Spleen (tissue), 11 donors: ENCODE measurements around the gene CSMD2. TPM values are rescaled to one million over a fixed set of nuclear protein-coding genes. Genes with fewer than 3 reads are reported as not detected.

ENCODE experiments used
- DNase-seq: peaks from one replicate; pipeline ENCODE4 v3.0.0-alpha.2; 2020
- H3K27ac ChIP-seq, 8 donors: fragments of 200-600 bp; sonication (generic) in 7 of 8; 1 replicate in 4 of 8; 2 replicates in 4 of 8; pipeline versions ENCODE4 v1.5.0 to v1.8.0; 2016 to 2021; ENCODE audit warnings: inconsistent platforms in 4 of 8, mild to moderate bottlenecking in 4 of 8, moderate library complexity in 1 of 8
- H3K27me3 ChIP-seq, 7 donors: fragments of 200-600 bp; sonication (generic) in 6 of 7; replicated peaks in 1 of 7; 1 replicate in 4 of 7; 2 replicates in 3 of 7; pipeline versions ENCODE4 v1.5.0 to v1.8.0; 2016 to 2021; ENCODE audit warnings: inconsistent platforms in 3 of 7, mild to moderate bottlenecking in 1 of 7
- H3K36me3 ChIP-seq, 6 donors: fragments of 200-600 bp; sonication (generic) in 5 of 6; 1 replicate in 4 of 6; 2 replicates in 2 of 6; pipeline versions ENCODE4 v1.5.0 to v1.8.0; 2016 to 2021; ENCODE audit warnings: inconsistent platforms in 2 of 6
- H3K4me1 ChIP-seq, 6 donors: fragments of 200-600 bp; sonication (generic) in 5 of 6; 1 replicate in 3 of 6; 2 replicates in 3 of 6; pipeline versions ENCODE4 v1.5.0 to v1.8.0; 2016 to 2021; ENCODE audit warnings: inconsistent platforms in 3 of 6
- H3K4me3 ChIP-seq, 8 donors: fragments of 200-600 bp; sonication (generic) in 7 of 8; 1 replicate in 4 of 8; 2 replicates in 4 of 8; pipeline versions ENCODE4 v1.5.0 to v1.8.0; 2016 to 2021; ENCODE audit warnings: inconsistent platforms in 4 of 8, mild to moderate bottlenecking in 4 of 8, moderate library complexity in 2 of 8
- H3K9me3 ChIP-seq, 8 donors: fragments of 200-600 bp; sonication (generic) in 7 of 8; 1 replicate in 4 of 8; 2 replicates in 4 of 8; pipeline versions ENCODE4 v1.5.0 to v1.8.0; 2016 to 2021; ENCODE audit warnings: inconsistent platforms in 4 of 8
- CTCF ChIP-seq, 11 experiments: fragments of 200-600 bp in 7 of 11; fragments of 450-650 bp in 4 of 11; sonication (generic) in 4 of 11; IDR thresholded peaks in 8 of 11; conservative IDR thresholded peaks in 3 of 11; 1 replicate in 7 of 11; 2 replicates in 4 of 11; pipeline versions ENCODE4 v1.4.0 to v1.8.0; 2016 to 2021; ENCODE audit warnings: antibody characterized with exemption in 11 of 11, inconsistent platforms in 4 of 11, mild to moderate bottlenecking in 1 of 11
- POLR2A ChIP-seq, 3 donors: fragments of 450-650 bp; IDR thresholded peaks; one replicate each; pipeline ENCODE4 v1.5.1; 2017; ENCODE audit warnings: antibody characterized with exemption in 3 of 3, mild to moderate bottlenecking in 1 of 3
- POLR2AphosphoS5 ChIP-seq, 3 donors: sonication (generic); formaldehyde crosslinking; IDR thresholded peaks; one replicate each; pipeline ENCODE4 v1.5.1; 2017; ENCODE audit warnings: antibody characterized with exemption in 3 of 3
- WGBS, 5 donors: extraction: QIAGEN DNeasy Blood & Tissue Kit in 3 of 5; methylation state at CpG; one replicate each; pipeline versions ENCODE4 v1.1.5 to v1.1.7; 2013 to 2018; 5-methylcytosine and 5-hydroxymethylcytosine counted together
- intact Hi-C: fragments of 100-400 bp; cut with DNase I; formaldehyde crosslinking; loops from one replicate; pipeline ENCODE4 v1.15.0; 2023; ENCODE audit warnings: low total_unique reads
- polyA plus RNA-seq, 3 donors: library from polyadenylated mRNA; stranded (reverse); fragments of 200-250 nt; gene quantifications; one replicate each; pipeline ENCODE4 v1.2.1, GENCODE V29; 2013
- total RNA-seq, 7 donors: library from RNA; depleted of rRNA in 3 of 7; stranded (reverse); fragments of >200 nt in 3 of 7; fragmentation: NEBNext Ultra II Directional in 4 of 7; extraction: Animal tissue kit (Norgen Biotek cat#: 25700) in 4 of 7; gene quantifications; one replicate each; pipeline versions ENCODE4 v1.1.0 to v1.2.1, GENCODE V29; 2016 to 2021
- donor health status: healthy with polysubstance abuse.
- donor health status: DM: no; HTN: no; CAD: no; lungs with moderate emphysema.
- donor health status: DM: no; HTN: no; CAD: no.
- donor health status: Bipolar disorder and iron deficiency.
- donor health status: healthy.
- donor health status: DM: no; HTN: no; CAD: no.
- donor health status: DM: yes; HTN: yes; CAD: no.

The CSMD2 gene
- total and polyA plus RNA-seq, 10 donors: 0.12 to 2.7 (median 0.96) TPM

- H3K27me3 ChIP-seq: peaks cover 0 to 36% (median 0%) of the 10 kb centered on the region in 7 donors
- H3K36me3 ChIP-seq: no peaks in the 10 kb centered on the region
- H3K4me3 ChIP-seq: no peak overlapping the region
- intact Hi-C loops: no loop called here
- no peak overlapping the region for H3K27ac ChIP-seq
- no peaks in the 10 kb centered on the region for H3K4me1 ChIP-seq
- 64 to 79% (median 70%) methylated on average over 6 of the region's 6 CpGs for WGBS, 5 donors
- TF ChIP-seq POLR2AphosphoS5 (IDR thresholded peaks at IDR 0.05) (no peak), POLR2A (IDR thresholded peaks at IDR 0.05) (no peak), CTCF (IDR thresholded peaks at IDR 0.05 in 8 of 11, conservative IDR thresholded peaks at IDR 0.05 in 3 of 11) (no peak)
- no peak for DNase-seq
- H3K9me3 ChIP-seq: no peaks in the 10 kb centered on the region
Measured at GRCh38 chr1:34129630-34130029, 35.4 kb downstream of the CSMD2 start.

- Histone ChIP-seq H3K4me3 (no peak overlapping the region), H3K36me3 (no peaks in the 10 kb centered on the region), H3K27ac (no peak overlapping the region), H3K27me3 (peaks cover 0 to 36% (median 0%) of the 10 kb centered on the region in 7 donors), H3K4me1 (no peaks in the 10 kb centered on the region), H3K9me3 (no peaks in the 10 kb centered on the region)
- TF ChIP-seq CTCF (IDR thresholded peaks at IDR 0.05 in 8 of 11, conservative IDR thresholded peaks at IDR 0.05 in 3 of 11) (no peak), POLR2A (IDR thresholded peaks at IDR 0.05) (no peak), POLR2AphosphoS5 (IDR thresholded peaks at IDR 0.05) (no peak)
- no peak for DNase-seq
- WGBS, 5 donors: 72 to 92% (median 85%) methylated on average over 12 to 13 of the region's 13 CpGs
- intact Hi-C loops: no loop called here
Measured at GRCh38 chr1:34128186-34128889, 36.7 kb downstream of the CSMD2 start.

- DNase-seq: no peak
- H3K27ac ChIP-seq: no peak overlapping the region
- peaks cover 0 to 36% (median 0%) of the 10 kb centered on the region in 7 donors for H3K27me3 ChIP-seq
- intact Hi-C loops: no loop called here
- H3K9me3 ChIP-seq: no peaks in the 10 kb centered on the region
- WGBS, 5 donors: 70 to 77% (median 73%) methylated on average over 15 of the region's 15 CpGs
- no peaks in the 10 kb centered on the region for H3K36me3 ChIP-seq
- TF ChIP-seq POLR2A (IDR thresholded peaks at IDR 0.05) (no peak), POLR2AphosphoS5 (IDR thresholded peaks at IDR 0.05) (no peak), CTCF (IDR thresholded peaks at IDR 0.05 in 8 of 11, conservative IDR thresholded peaks at IDR 0.05 in 3 of 11) (no peak)
- H3K4me3 ChIP-seq: no peak overlapping the region
- H3K4me1 ChIP-seq: no peaks in the 10 kb centered on the region
Measured at GRCh38 chr1:34127006-34128000, 37.7 kb downstream of the CSMD2 start.

GRCh38 chr1:34126486-34126885 is 38.5 kb downstream of the CSMD2 start:
- no peak overlapping the region for H3K27ac ChIP-seq
- no peaks in the 10 kb centered on the region for H3K4me1 ChIP-seq
- intact Hi-C loops: no loop called here
- DNase-seq: no peak
- WGBS, 5 donors: 56 to 69% (median 59%) methylated on average over 6 of the region's 6 CpGs
- TF ChIP-seq POLR2A (IDR thresholded peaks at IDR 0.05) (no peak), CTCF (IDR thresholded peaks at IDR 0.05 in 8 of 11, conservative IDR thresholded peaks at IDR 0.05 in 3 of 11) (no peak), POLR2AphosphoS5 (IDR thresholded peaks at IDR 0.05) (no peak)
- H3K4me3 ChIP-seq: no peak overlapping the region
- H3K9me3 ChIP-seq: no peaks in the 10 kb centered on the region
- peaks cover 0 to 36% (median 0%) of the 10 kb centered on the region in 7 donors for H3K27me3 ChIP-seq
- H3K36me3 ChIP-seq: no peaks in the 10 kb centered on the region
